Measurements from ENCODE around the gene CHRNA1.

DNA sequence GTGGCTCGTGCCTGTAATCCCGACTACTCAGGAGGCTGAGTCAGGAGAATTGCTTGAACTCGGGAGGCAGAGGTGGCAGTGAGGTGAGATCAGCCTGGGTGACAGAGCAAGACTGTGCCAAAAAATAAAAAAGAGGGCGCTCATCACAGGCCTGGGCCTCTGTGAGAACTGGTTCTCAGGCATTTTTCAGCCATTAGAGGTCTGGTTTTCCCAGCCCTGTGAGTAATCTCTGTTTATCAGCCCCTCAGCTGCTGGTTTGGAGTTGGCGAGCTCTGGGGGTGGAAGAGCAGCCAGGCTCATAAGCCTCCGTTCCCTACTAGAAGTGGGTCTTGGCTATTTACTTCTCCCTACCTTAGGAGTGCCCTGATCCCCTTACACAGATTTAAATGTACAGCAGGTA, 53.1 kb downstream of the CHRNA1 start:
- TF ChIP-seq, protein P1, sequence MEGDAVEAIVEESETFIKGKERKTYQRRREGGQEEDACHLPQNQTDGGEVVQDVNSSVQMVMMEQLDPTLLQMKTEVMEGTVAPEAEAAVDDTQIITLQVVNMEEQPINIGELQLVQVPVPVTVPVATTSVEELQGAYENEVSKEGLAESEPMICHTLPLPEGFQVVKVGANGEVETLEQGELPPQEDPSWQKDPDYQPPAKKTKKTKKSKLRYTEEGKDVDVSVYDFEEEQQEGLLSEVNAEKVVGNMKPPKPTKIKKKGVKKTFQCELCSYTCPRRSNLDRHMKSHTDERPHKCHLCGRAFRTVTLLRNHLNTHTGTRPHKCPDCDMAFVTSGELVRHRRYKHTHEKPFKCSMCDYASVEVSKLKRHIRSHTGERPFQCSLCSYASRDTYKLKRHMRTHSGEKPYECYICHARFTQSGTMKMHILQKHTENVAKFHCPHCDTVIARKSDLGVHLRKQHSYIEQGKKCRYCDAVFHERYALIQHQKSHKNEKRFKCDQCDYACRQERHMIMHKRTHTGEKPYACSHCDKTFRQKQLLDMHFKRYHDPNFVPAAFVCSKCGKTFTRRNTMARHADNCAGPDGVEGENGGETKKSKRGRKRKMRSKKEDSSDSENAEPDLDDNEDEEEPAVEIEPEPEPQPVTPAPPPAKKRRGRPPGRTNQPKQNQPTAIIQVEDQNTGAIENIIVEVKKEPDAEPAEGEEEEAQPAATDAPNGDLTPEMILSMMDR (IDR thresholded peaks at IDR 0.05; ENCODE audit: poor library complexity, severe bottlenecking) = no peak
- TF ChIP-seq RAD21 (conservative IDR thresholded peaks at IDR 0.05) (no peak), EP300 (conservative IDR thresholded peaks at IDR 0.05; ENCODE audit: poor library complexity, severe bottlenecking) (no peak), TAF1 (IDR thresholded peaks at IDR 0.05; ENCODE audit: low read depth) (no peak), POLR2AphosphoS5 (IDR thresholded peaks at IDR 0.05) (no peak), EZH2 (IDR thresholded peaks at IDR 0.05; ENCODE audit: borderline replicate concordance, insufficient read depth, low read length, poor library complexity, severe bottlenecking) (no peak), SMC3 (conservative IDR thresholded peaks at IDR 0.05; ENCODE audit: poor library complexity) (no peak), MXI1 (conservative IDR thresholded peaks at IDR 0.05; ENCODE audit: poor library complexity, severe bottlenecking) (no peak)
- TF ChIP-seq, protein P2, sequence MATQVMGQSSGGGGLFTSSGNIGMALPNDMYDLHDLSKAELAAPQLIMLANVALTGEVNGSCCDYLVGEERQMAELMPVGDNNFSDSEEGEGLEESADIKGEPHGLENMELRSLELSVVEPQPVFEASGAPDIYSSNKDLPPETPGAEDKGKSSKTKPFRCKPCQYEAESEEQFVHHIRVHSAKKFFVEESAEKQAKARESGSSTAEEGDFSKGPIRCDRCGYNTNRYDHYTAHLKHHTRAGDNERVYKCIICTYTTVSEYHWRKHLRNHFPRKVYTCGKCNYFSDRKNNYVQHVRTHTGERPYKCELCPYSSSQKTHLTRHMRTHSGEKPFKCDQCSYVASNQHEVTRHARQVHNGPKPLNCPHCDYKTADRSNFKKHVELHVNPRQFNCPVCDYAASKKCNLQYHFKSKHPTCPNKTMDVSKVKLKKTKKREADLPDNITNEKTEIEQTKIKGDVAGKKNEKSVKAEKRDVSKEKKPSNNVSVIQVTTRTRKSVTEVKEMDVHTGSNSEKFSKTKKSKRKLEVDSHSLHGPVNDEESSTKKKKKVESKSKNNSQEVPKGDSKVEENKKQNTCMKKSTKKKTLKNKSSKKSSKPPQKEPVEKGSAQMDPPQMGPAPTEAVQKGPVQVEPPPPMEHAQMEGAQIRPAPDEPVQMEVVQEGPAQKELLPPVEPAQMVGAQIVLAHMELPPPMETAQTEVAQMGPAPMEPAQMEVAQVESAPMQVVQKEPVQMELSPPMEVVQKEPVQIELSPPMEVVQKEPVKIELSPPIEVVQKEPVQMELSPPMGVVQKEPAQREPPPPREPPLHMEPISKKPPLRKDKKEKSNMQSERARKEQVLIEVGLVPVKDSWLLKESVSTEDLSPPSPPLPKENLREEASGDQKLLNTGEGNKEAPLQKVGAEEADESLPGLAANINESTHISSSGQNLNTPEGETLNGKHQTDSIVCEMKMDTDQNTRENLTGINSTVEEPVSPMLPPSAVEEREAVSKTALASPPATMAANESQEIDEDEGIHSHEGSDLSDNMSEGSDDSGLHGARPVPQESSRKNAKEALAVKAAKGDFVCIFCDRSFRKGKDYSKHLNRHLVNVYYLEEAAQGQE (IDR thresholded peaks at IDR 0.05; ENCODE audit: borderline replicate concordance) = no peak

All from neural cell (in vitro differentiated cells).